Tibial nerve (tissue), 4 donors: ENCODE results near the gene CGB7.

Experiments
- EP300 ChIP-seq, 2 donors: sonication (generic); formaldehyde crosslinking; IDR thresholded peaks; one replicate each; pipeline ENCODE4 v1.6.1; 2017; ENCODE audit warnings: antibody characterized with exemption in 2 of 2, mild to moderate bottlenecking in 1 of 2
- POLR2A ChIP-seq, 2 donors: fragments of 450-650 bp; IDR thresholded peaks; one replicate each; pipeline ENCODE4 v1.6.1; 2017; ENCODE audit warnings: antibody characterized with exemption in 2 of 2, mild to moderate bottlenecking in 2 of 2, moderate library complexity in 2 of 2
- TF ChIP-seq, protein P1 (sequence below), 5 experiments: fragments of 200-600 bp in 3 of 5; fragments of 450-650 bp in 2 of 5; sonication (generic) in 3 of 5; IDR thresholded peaks; one replicate each; pipeline ENCODE4 v1.5.1; 2016 to 2019; ENCODE audit warnings: antibody characterized with exemption in 5 of 5, mild to moderate bottlenecking in 3 of 5, moderate library complexity in 2 of 5

DNA sequence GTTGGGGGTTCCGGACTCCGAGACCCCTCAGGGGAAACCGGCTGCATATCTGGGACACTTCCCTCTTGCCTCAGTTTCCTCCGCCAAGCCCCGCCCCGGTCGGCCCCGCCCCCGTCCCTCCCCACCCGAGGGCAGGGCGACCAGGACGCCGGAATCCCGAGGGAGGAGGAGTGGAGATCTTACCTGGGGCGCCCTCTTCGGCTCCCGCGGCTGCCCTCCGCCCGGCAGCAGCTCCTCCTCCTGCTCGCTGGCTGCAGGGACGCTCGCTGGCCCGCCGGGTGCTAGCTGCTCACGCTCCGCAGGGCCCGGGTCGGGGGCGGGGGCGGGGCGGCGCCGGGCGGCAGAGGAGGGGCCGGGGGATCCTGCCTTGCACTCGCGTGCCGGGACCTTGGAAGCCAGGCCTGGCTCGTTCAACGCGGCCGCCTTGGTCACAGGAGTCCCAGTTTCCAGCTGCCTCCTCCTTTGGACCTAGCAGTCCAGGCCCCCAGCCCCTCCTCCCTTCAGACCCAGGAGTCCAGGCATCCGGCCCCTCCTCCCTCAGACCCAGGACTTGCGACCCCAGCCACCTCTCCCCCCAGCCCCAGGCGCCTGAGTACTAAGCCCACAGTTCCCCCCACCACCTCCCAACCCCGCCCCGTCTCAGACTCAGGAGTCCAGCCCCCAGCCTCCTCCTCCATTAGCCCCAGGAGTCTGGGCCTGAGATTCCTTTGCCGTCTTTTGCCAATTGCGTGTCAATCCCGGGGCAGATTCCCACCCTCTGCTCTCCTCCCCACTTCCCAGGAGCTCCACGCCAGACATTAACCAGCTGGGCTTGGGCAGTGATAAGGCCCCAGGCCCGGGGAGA, 7.4 kb upstream of the CGB7 start, which contains the start of gene NTF4:
- TF ChIP-seq, protein P1, sequence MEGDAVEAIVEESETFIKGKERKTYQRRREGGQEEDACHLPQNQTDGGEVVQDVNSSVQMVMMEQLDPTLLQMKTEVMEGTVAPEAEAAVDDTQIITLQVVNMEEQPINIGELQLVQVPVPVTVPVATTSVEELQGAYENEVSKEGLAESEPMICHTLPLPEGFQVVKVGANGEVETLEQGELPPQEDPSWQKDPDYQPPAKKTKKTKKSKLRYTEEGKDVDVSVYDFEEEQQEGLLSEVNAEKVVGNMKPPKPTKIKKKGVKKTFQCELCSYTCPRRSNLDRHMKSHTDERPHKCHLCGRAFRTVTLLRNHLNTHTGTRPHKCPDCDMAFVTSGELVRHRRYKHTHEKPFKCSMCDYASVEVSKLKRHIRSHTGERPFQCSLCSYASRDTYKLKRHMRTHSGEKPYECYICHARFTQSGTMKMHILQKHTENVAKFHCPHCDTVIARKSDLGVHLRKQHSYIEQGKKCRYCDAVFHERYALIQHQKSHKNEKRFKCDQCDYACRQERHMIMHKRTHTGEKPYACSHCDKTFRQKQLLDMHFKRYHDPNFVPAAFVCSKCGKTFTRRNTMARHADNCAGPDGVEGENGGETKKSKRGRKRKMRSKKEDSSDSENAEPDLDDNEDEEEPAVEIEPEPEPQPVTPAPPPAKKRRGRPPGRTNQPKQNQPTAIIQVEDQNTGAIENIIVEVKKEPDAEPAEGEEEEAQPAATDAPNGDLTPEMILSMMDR (IDR thresholded peaks at IDR 0.05) = no peak
- TF ChIP-seq POLR2A (IDR thresholded peaks at IDR 0.05) = no peak
- no peak for TF ChIP-seq EP300 (IDR thresholded peaks at IDR 0.05)
